ENCODE measurements around the gene AMIGO2.

Gene AMIGO2

GRCh38 chr12:47035484-47035883 lies 44.3 kb downstream of the AMIGO2 start:
- no peaks in the 10 kb centered on the region for H3K27me3 ChIP-seq (ENCODE audit: control insufficient read depth in 1 of 2, insufficient read depth in 2 of 2, low read length in 2 of 2)
- H3K27ac ChIP-seq (ENCODE audit: low read depth, low read length): no peak overlapping the region
- no peaks in the 10 kb centered on the region for H3K36me3 ChIP-seq (ENCODE audit: control insufficient read depth in 1 of 2, insufficient read depth in 2 of 2, low read length in 2 of 2)
- H3K4me1 ChIP-seq (ENCODE audit: control insufficient read depth in 1 of 2, insufficient read depth in 2 of 2, low read length in 2 of 2): no peaks in the 10 kb centered on the region
- H3K9ac ChIP-seq (ENCODE audit: low read depth in 1 of 2, low read length in 2 of 2): no peak overlapping the region
- H3K9me3 ChIP-seq (ENCODE audit: control insufficient read depth in 1 of 2, low read length in 2 of 2): no peaks in the 10 kb centered on the region
- no peak overlapping the region for H3K4me3 ChIP-seq (ENCODE audit: low read depth in 1 of 2, low read length in 2 of 2)

- no peak overlapping the region for H3K9ac ChIP-seq (ENCODE audit: low read depth in 1 of 2, low read length in 2 of 2)
- no peak overlapping the region for H3K4me3 ChIP-seq (ENCODE audit: low read depth in 1 of 2, low read length in 2 of 2)
- no peaks in the 10 kb centered on the region for H3K4me1 ChIP-seq (ENCODE audit: control insufficient read depth in 1 of 2, insufficient read depth in 2 of 2, low read length in 2 of 2)
- H3K36me3 ChIP-seq (ENCODE audit: control insufficient read depth in 1 of 2, insufficient read depth in 2 of 2, low read length in 2 of 2): no peaks in the 10 kb centered on the region
- no peaks in the 10 kb centered on the region for H3K9me3 ChIP-seq (ENCODE audit: control insufficient read depth in 1 of 2, low read length in 2 of 2)
- H3K27me3 ChIP-seq (ENCODE audit: control insufficient read depth in 1 of 2, insufficient read depth in 2 of 2, low read length in 2 of 2): no peaks in the 10 kb centered on the region
- H3K27ac ChIP-seq (ENCODE audit: low read depth, low read length): no peak overlapping the region
These were observed 45.1 kb downstream of the AMIGO2 start for GRCh38 chr12:47034661-47035060.

- no peaks in the 10 kb centered on the region for H3K4me1 ChIP-seq (ENCODE audit: control insufficient read depth in 1 of 2, insufficient read depth in 2 of 2, low read length in 2 of 2)
- no peak overlapping the region for H3K27ac ChIP-seq (ENCODE audit: low read depth, low read length)
- H3K36me3 ChIP-seq (ENCODE audit: control insufficient read depth in 1 of 2, insufficient read depth in 2 of 2, low read length in 2 of 2): no peaks in the 10 kb centered on the region
- H3K9ac ChIP-seq (ENCODE audit: low read depth in 1 of 2, low read length in 2 of 2): no peak overlapping the region
- H3K27me3 ChIP-seq (ENCODE audit: control insufficient read depth in 1 of 2, insufficient read depth in 2 of 2, low read length in 2 of 2): no peaks in the 10 kb centered on the region
- H3K9me3 ChIP-seq (ENCODE audit: control insufficient read depth in 1 of 2, low read length in 2 of 2): no peaks in the 10 kb centered on the region
- H3K4me3 ChIP-seq (ENCODE audit: low read depth in 1 of 2, low read length in 2 of 2): no peak overlapping the region
These were observed 45.8 kb downstream of the AMIGO2 start for GRCh38 chr12:47033789-47034555.

- Histone ChIP-seq H3K27ac (ENCODE audit: low read depth, low read length) (no peak overlapping the region), H3K4me1 (ENCODE audit: control insufficient read depth in 1 of 2, insufficient read depth in 2 of 2, low read length in 2 of 2) (no peaks in the 10 kb centered on the region), H3K27me3 (ENCODE audit: control insufficient read depth in 1 of 2, insufficient read depth in 2 of 2, low read length in 2 of 2) (no peaks in the 10 kb centered on the region), H3K4me3 (ENCODE audit: low read depth in 1 of 2, low read length in 2 of 2) (no peak overlapping the region), H3K9ac (ENCODE audit: low read depth in 1 of 2, low read length in 2 of 2) (no peak overlapping the region), H3K9me3 (ENCODE audit: control insufficient read depth in 1 of 2, low read length in 2 of 2) (no peaks in the 10 kb centered on the region), H3K36me3 (ENCODE audit: control insufficient read depth in 1 of 2, insufficient read depth in 2 of 2, low read length in 2 of 2) (no peaks in the 10 kb centered on the region)
These were observed 46.7 kb downstream of the AMIGO2 start for GRCh38 chr12:47033081-47033480.

GRCh38 chr12:47032644-47033043 lies 47.1 kb downstream of the AMIGO2 start:
- Histone ChIP-seq H3K9me3 (ENCODE audit: control insufficient read depth in 1 of 2, low read length in 2 of 2) (no peaks in the 10 kb centered on the region), H3K36me3 (ENCODE audit: control insufficient read depth in 1 of 2, insufficient read depth in 2 of 2, low read length in 2 of 2) (no peaks in the 10 kb centered on the region), H3K27ac (ENCODE audit: low read depth, low read length) (no peak overlapping the region), H3K4me3 (ENCODE audit: low read depth in 1 of 2, low read length in 2 of 2) (no peak overlapping the region), H3K27me3 (ENCODE audit: control insufficient read depth in 1 of 2, insufficient read depth in 2 of 2, low read length in 2 of 2) (no peaks in the 10 kb centered on the region), H3K4me1 (ENCODE audit: control insufficient read depth in 1 of 2, insufficient read depth in 2 of 2, low read length in 2 of 2) (no peaks in the 10 kb centered on the region), H3K9ac (ENCODE audit: low read depth in 1 of 2, low read length in 2 of 2) (no peak overlapping the region)

GRCh38 chr12:47029903-47030302 lies 49.9 kb downstream of the AMIGO2 start:
- Histone ChIP-seq H3K4me3 (ENCODE audit: low read depth in 1 of 2, low read length in 2 of 2) (no peak overlapping the region), H3K27ac (ENCODE audit: low read depth, low read length) (no peak overlapping the region), H3K36me3 (ENCODE audit: control insufficient read depth in 1 of 2, insufficient read depth in 2 of 2, low read length in 2 of 2) (no peaks in the 10 kb centered on the region), H3K9me3 (ENCODE audit: control insufficient read depth in 1 of 2, low read length in 2 of 2) (no peaks in the 10 kb centered on the region), H3K4me1 (ENCODE audit: control insufficient read depth in 1 of 2, insufficient read depth in 2 of 2, low read length in 2 of 2) (no peaks in the 10 kb centered on the region), H3K9ac (ENCODE audit: low read depth in 1 of 2, low read length in 2 of 2) (no peak overlapping the region), H3K27me3 (ENCODE audit: control insufficient read depth in 1 of 2, insufficient read depth in 2 of 2, low read length in 2 of 2) (no peaks in the 10 kb centered on the region)

- Histone ChIP-seq H3K9ac (ENCODE audit: low read depth in 1 of 2, low read length in 2 of 2) (no peak overlapping the region), H3K4me3 (ENCODE audit: low read depth in 1 of 2, low read length in 2 of 2) (no peak overlapping the region), H3K9me3 (ENCODE audit: control insufficient read depth in 1 of 2, low read length in 2 of 2) (no peaks in the 10 kb centered on the region), H3K36me3 (ENCODE audit: control insufficient read depth in 1 of 2, insufficient read depth in 2 of 2, low read length in 2 of 2) (no peaks in the 10 kb centered on the region), H3K4me1 (ENCODE audit: control insufficient read depth in 1 of 2, insufficient read depth in 2 of 2, low read length in 2 of 2) (no peaks in the 10 kb centered on the region), H3K27ac (ENCODE audit: low read depth, low read length) (no peak overlapping the region), H3K27me3 (ENCODE audit: control insufficient read depth in 1 of 2, insufficient read depth in 2 of 2, low read length in 2 of 2) (no peaks in the 10 kb centered on the region)
These were observed 50.6 kb downstream of the AMIGO2 start for GRCh38 chr12:47028981-47029708.

GRCh38 chr12:47028186-47028585 lies 51.6 kb downstream of the AMIGO2 start:
- H3K4me3 ChIP-seq (ENCODE audit: low read depth in 1 of 2, low read length in 2 of 2): no peak overlapping the region
- H3K4me1 ChIP-seq (ENCODE audit: control insufficient read depth in 1 of 2, insufficient read depth in 2 of 2, low read length in 2 of 2): no peaks in the 10 kb centered on the region
- H3K27ac ChIP-seq (ENCODE audit: low read depth, low read length): no peak overlapping the region
- no peaks in the 10 kb centered on the region for H3K9me3 ChIP-seq (ENCODE audit: control insufficient read depth in 1 of 2, low read length in 2 of 2)
- no peaks in the 10 kb centered on the region for H3K36me3 ChIP-seq (ENCODE audit: control insufficient read depth in 1 of 2, insufficient read depth in 2 of 2, low read length in 2 of 2)
- H3K27me3 ChIP-seq (ENCODE audit: control insufficient read depth in 1 of 2, insufficient read depth in 2 of 2, low read length in 2 of 2): no peaks in the 10 kb centered on the region
- H3K9ac ChIP-seq (ENCODE audit: low read depth in 1 of 2, low read length in 2 of 2): no peak overlapping the region
